Neural cell (in vitro differentiated cells): Measurements from ENCODE around the gene SCNN1A. TPM values are rescaled to one million over a fixed set of nuclear protein-coding genes. Genes with fewer than 3 reads are reported as not detected.

ENCODE experiments used
- H2AFZ ChIP-seq: fragments of 200-600, 300-800 bp; sonication (generic), shearing (Covaris generic); 2 replicates; pipeline ENCODE4 v1.6.0; 2014; ENCODE audit warnings: low read depth, mild to moderate bottlenecking, antibody characterized with exemption, low read length, moderate library complexity
- H3F3A ChIP-seq: fragments of 200-600 bp; shearing (Covaris generic); 2 replicates; pipeline ENCODE4 v1.6.1; 2016; ENCODE audit warnings: mild to moderate bottlenecking, moderate library complexity, mixed read lengths, antibody characterized with exemption, low read length; ENCODE audit not compliant: insufficient read depth, poor library complexity, severe bottlenecking
- H3K27ac ChIP-seq: fragments of 200-600, 300-800 bp; sonication (generic), shearing (Covaris generic); 2 replicates; pipeline ENCODE4 v1.5.1; 2014; ENCODE audit warnings: mild to moderate bottlenecking, low read length, moderate library complexity
- H3K27me3 ChIP-seq: fragments of 300-800, 200-600 bp; sonication (generic), shearing (Covaris generic); 2 replicates; pipeline ENCODE4 v1.6.0; 2014; ENCODE audit warnings: mild to moderate bottlenecking, low read depth, low read length, moderate library complexity; ENCODE audit not compliant: insufficient read depth
- H3K36me3 ChIP-seq: fragments of 300-800, 200-600 bp; sonication (generic), shearing (Covaris generic); 2 replicates; pipeline ENCODE4 v1.5.1; 2014; ENCODE audit warnings: mild to moderate bottlenecking, antibody characterized with exemption, low read length, moderate library complexity; ENCODE audit not compliant: insufficient read depth
- H3K4me2 ChIP-seq: fragments of 300-800, 200-600 bp; sonication (generic), shearing (Covaris generic); 2 replicates; pipeline ENCODE4 v1.6.0; 2014; ENCODE audit warnings: mild to moderate bottlenecking, low read length
- H3K4me3 ChIP-seq: fragments of 300-800, 200-600 bp; sonication (generic), shearing (Covaris generic); 2 replicates; pipeline ENCODE4 v1.5.1; 2014; ENCODE audit warnings: mild to moderate bottlenecking, low read length, moderate library complexity
- H3K79me2 ChIP-seq: fragments of 200-600 bp; shearing (Covaris generic); replicated peaks from 2 replicates; pipeline ENCODE4 v1.6.0; 2014; ENCODE audit warnings: mild to moderate bottlenecking, low read length, moderate library complexity; ENCODE audit not compliant: insufficient read depth
- H3K9ac ChIP-seq: fragments of 300-800, 200-600 bp; sonication (generic), shearing (Covaris generic); 2 replicates; pipeline ENCODE4 v1.6.1; 2016; ENCODE audit warnings: mild to moderate bottlenecking, low read length, mixed read lengths
- H3K9me2 ChIP-seq: fragments of 200-600 bp; shearing (Covaris generic); 2 replicates; pipeline ENCODE4 v1.6.1; 2016; ENCODE audit warnings: mild to moderate bottlenecking, low read length, mixed read lengths; ENCODE audit not compliant: insufficient read depth
- H3K9me3 ChIP-seq: fragments of 200-600, 300-800 bp; sonication (generic), shearing (Covaris generic); 2 replicates; pipeline ENCODE4 v1.6.1; 2016; ENCODE audit warnings: mild to moderate bottlenecking, mixed run types, low read length, moderate library complexity, mixed read lengths
- H4K20me1 ChIP-seq: fragments of 200-600 bp; shearing (Covaris generic); 2 replicates; pipeline ENCODE4 v1.6.1; 2016; ENCODE audit warnings: mild to moderate bottlenecking, mixed run types; ENCODE audit not compliant: insufficient read depth
- CTCF ChIP-seq: fragments of 450-650 bp; IDR thresholded peaks from 2 replicates; pipeline ENCODE4 v1.5.1; 2014; ENCODE audit warnings: antibody characterized with exemption, mild to moderate bottlenecking, moderate library complexity; ENCODE audit not compliant: poor library complexity, severe bottlenecking
- EP300 ChIP-seq: fragments of 450-650 bp; conservative IDR thresholded peaks from 2 replicates; pipeline ENCODE4 v1.6.1; 2014; ENCODE audit warnings: antibody characterized with exemption, mild to moderate bottlenecking, moderate library complexity; ENCODE audit not compliant: poor library complexity, severe bottlenecking
- EZH2 ChIP-seq: fragments of 200-600, 300-800 bp; shearing (Covaris generic), sonication (generic); IDR thresholded peaks from 2 replicates; pipeline ENCODE4 v1.6.1; 2014; ENCODE audit warnings: antibody characterized with exemption, low read length, borderline replicate concordance, mild to moderate bottlenecking; ENCODE audit not compliant: insufficient read depth, poor library complexity, severe bottlenecking
- MXI1 ChIP-seq: fragments of 450-650 bp; conservative IDR thresholded peaks from 2 replicates; pipeline ENCODE4 v1.6.1; 2014; ENCODE audit warnings: antibody characterized with exemption, mild to moderate bottlenecking; ENCODE audit not compliant: poor library complexity, severe bottlenecking
- POLR2AphosphoS5 ChIP-seq: IDR thresholded peaks from 2 replicates; pipeline ENCODE4 v1.6.1; 2012
- RAD21 ChIP-seq: fragments of 450-650 bp; conservative IDR thresholded peaks from 2 replicates; pipeline ENCODE4 v1.6.1; 2014; ENCODE audit warnings: antibody characterized with exemption, mild to moderate bottlenecking, moderate library complexity
- REST ChIP-seq: IDR thresholded peaks from 2 replicates; pipeline ENCODE4 v1.6.1; 2012; ENCODE audit warnings: borderline replicate concordance
- SMC3 ChIP-seq: fragments of 450-650 bp; conservative IDR thresholded peaks from 2 replicates; pipeline ENCODE4 v1.6.1; 2014; ENCODE audit warnings: antibody characterized with exemption, mild to moderate bottlenecking, moderate library complexity; ENCODE audit not compliant: poor library complexity
- TAF1 ChIP-seq: IDR thresholded peaks from 2 replicates; pipeline ENCODE4 v1.6.1; 2012; ENCODE audit warnings: low read depth
- polyA plus RNA-seq: library from polyadenylated mRNA; depleted of rRNA; stranded (reverse); fragments of >200 nt; gene quantifications from 2 replicates; pipeline ENCODE4 v1.2.3, GENCODE V29; 2014

SCNN1A gene
- polyA plus RNA-seq, 1 donor from 2014 or later: not detected

- TF ChIP-seq RAD21 (no peak), CTCF (no peak), SMC3 (no peak), MXI1 (no peak), EP300 (no peak), REST (no peak), TAF1 (no peak), POLR2AphosphoS5 (no peak), EZH2 (no peak)
- no peaks in the 10 kb centered on the region for H3K9me2 ChIP-seq
- H3K36me3 ChIP-seq: no peaks in the 10 kb centered on the region
- H4K20me1 ChIP-seq: no peaks in the 10 kb centered on the region
- H3F3A ChIP-seq: no peaks in the 10 kb centered on the region
- H3K9me3 ChIP-seq: no peaks in the 10 kb centered on the region
- no peak overlapping the region for H3K4me3 ChIP-seq
- H3K4me2 ChIP-seq: no peak overlapping the region
- H3K9ac ChIP-seq: no peak overlapping the region
- H3K79me2 ChIP-seq: no peaks in the 10 kb centered on the region
- no peak overlapping the region for H2AFZ ChIP-seq
- peaks cover 24% of the 10 kb centered on the region for H3K27me3 ChIP-seq
- H3K27ac ChIP-seq: no peak overlapping the region
Observed at GRCh38 chr12:6312529-6313325, 62.6 kb downstream of the SCNN1A start.

GRCh38 chr12:6311822-6312528 is 63.4 kb downstream of the SCNN1A start:
- TF ChIP-seq MXI1 (no peak), EZH2 (no peak), REST (no peak), CTCF (no peak), POLR2AphosphoS5 (no peak), RAD21 (no peak), SMC3 (no peak), EP300 (no peak), TAF1 (no peak)
- H3K9ac ChIP-seq: no peak overlapping the region
- no peak overlapping the region for H2AFZ ChIP-seq
- H3F3A ChIP-seq: no peaks in the 10 kb centered on the region
- no peaks in the 10 kb centered on the region for H3K9me2 ChIP-seq
- H3K27me3 ChIP-seq: peaks cover 24% of the 10 kb centered on the region
- no peaks in the 10 kb centered on the region for H3K79me2 ChIP-seq
- H3K4me3 ChIP-seq: no peak overlapping the region
- H3K4me2 ChIP-seq: no peak overlapping the region
- H4K20me1 ChIP-seq: no peaks in the 10 kb centered on the region
- no peak overlapping the region for H3K27ac ChIP-seq
- no peaks in the 10 kb centered on the region for H3K36me3 ChIP-seq
- no peaks in the 10 kb centered on the region for H3K9me3 ChIP-seq
